NCI-H128 (cell line): ENCODE results near the gene GOLGA8F.
"Not testable (repeated sequence)": the region's sequence is repeated elsewhere in the genome, so short reads cannot be mapped to it uniquely, and the experiment has no call there.

Experiments
- DNase-seq: peaks from one replicate; lab custom pipeline; 2025; ENCODE audit not compliant: unreplicated experiment; lab: John Stamatoyannopoulos, UW

Gene GOLGA8F

GRCh38 chr15:28378364-28378763 is at the start of gene GOLGA8F:
GOLGA8F (plus strand) TSS chr15:28378664; CDS start chr15:28378762, 98 bp downstream.
- not testable (repeated sequence) for DNase-seq

GRCh38 chr15:28357984-28358383 is 20.5 kb upstream of the GOLGA8F start, which contains the start of gene GOLGA6L24:
GOLGA6L24 (minus strand) TSS chr15:28358084; CDS start chr15:28358023, 61 bp downstream.
- not testable (repeated sequence) for DNase-seq

GRCh38 chr15:28365502-28365901 is 13.0 kb upstream of the GOLGA8F start:
- not testable (repeated sequence) for DNase-seq

GRCh38 chr15:28380053-28380452 is 1.6 kb downstream of the GOLGA8F start:
- not testable (repeated sequence) for DNase-seq

- not testable (repeated sequence) for DNase-seq
These were observed 17.6 kb downstream of the GOLGA8F start for GRCh38 chr15:28396022-28396421.

GRCh38 chr15:28402774-28403435 is 24.4 kb downstream of the GOLGA8F start:
- DNase-seq, result not testable (repeated sequence)

- DNase-seq, result not testable (repeated sequence)
These were observed 42.0 kb downstream of the GOLGA8F start for GRCh38 chr15:28420470-28420869.

- DNase-seq, result not testable (repeated sequence)
These were observed 57.1 kb downstream of the GOLGA8F start for GRCh38 chr15:28435594-28435993.
